HepG2 (cell line): ENCODE data around the gene COPS4. TPM values are rescaled to one million over a fixed set of nuclear protein-coding genes. Genes with fewer than 3 reads are reported as not detected.

Source experiments
- DZIP1 ChIP-seq: sonication (generic); formaldehyde crosslinking; IDR thresholded peaks from 2 replicates; pipeline ENCODE4 v1.5.0; 2020; ENCODE audit warnings: mild to moderate bottlenecking, missing genetic modification reagents
- EHMT2 ChIP-seq: fragments of 200-600 bp; sonication (generic); IDR thresholded peaks from 2 replicates; pipeline ENCODE4 v1.7.0; 2017; ENCODE audit warnings: antibody characterized with exemption, low read depth, low read length, borderline replicate concordance
- HOXA7 ChIP-seq: sonication (generic); formaldehyde crosslinking; IDR thresholded peaks from 2 replicates; pipeline ENCODE4 v1.8.1; 2022; ENCODE audit warnings: mild to moderate bottlenecking, missing genetic modification reagents, moderate library complexity
- MLX ChIP-seq: IDR thresholded peaks from 2 replicates; pipeline ENCODE4 v1.6.1; 2016
- SP4 ChIP-seq: sonication (generic); formaldehyde crosslinking; IDR thresholded peaks from 2 replicates; pipeline ENCODE4 v1.8.1; 2023; ENCODE audit warnings: mild to moderate bottlenecking, missing genetic modification reagents
- TBX2 ChIP-seq: sonication (generic); formaldehyde crosslinking; IDR thresholded peaks from 2 replicates; pipeline ENCODE4 v1.5.0; 2020; ENCODE audit warnings: missing genetic modification reagents, mild to moderate bottlenecking, borderline replicate concordance
- TERF1 ChIP-seq: sonication (generic); formaldehyde crosslinking; IDR thresholded peaks from 2 replicates; pipeline ENCODE4 v1.8.0; 2022; ENCODE audit warnings: mild to moderate bottlenecking, missing genetic modification reagents, moderate library complexity
- WIZ ChIP-seq: sonication (generic); formaldehyde crosslinking; IDR thresholded peaks from 2 replicates; pipeline ENCODE4 v1.5.1; 2020; ENCODE audit warnings: mild to moderate bottlenecking, missing genetic modification reagents
- ZBTB2 ChIP-seq: sonication (generic); formaldehyde crosslinking; IDR thresholded peaks from 2 replicates; pipeline ENCODE4 v1.8.0; 2022; ENCODE audit warnings: low read depth, missing genetic modification reagents
- ZBTB20 ChIP-seq: sonication (generic); formaldehyde crosslinking; IDR thresholded peaks from 2 replicates; pipeline ENCODE4 v1.8.1; 2023; ENCODE audit warnings: missing genetic modification reagents, low read depth, mild to moderate bottlenecking, borderline replicate concordance
- ZBTB7A ChIP-seq: sonication (generic); formaldehyde crosslinking; IDR thresholded peaks from 2 replicates; pipeline ENCODE4 v1.8.0; 2022; ENCODE audit warnings: mild to moderate bottlenecking, missing genetic modification reagents
- ZFP41 ChIP-seq: sonication (generic); formaldehyde crosslinking; IDR thresholded peaks from 2 replicates; pipeline ENCODE4 v1.4.0; 2020; ENCODE audit warnings: mild to moderate bottlenecking, missing genetic modification reagents, borderline replicate concordance
- ZNF207 ChIP-seq: fragments of 450-650 bp; IDR thresholded peaks from 2 replicates; pipeline ENCODE4 v1.6.1; 2016; ENCODE audit warnings: antibody characterized with exemption, borderline replicate concordance
- ZNF546 ChIP-seq: sonication (generic); formaldehyde crosslinking; conservative IDR thresholded peaks from 2 replicates; pipeline ENCODE4 v1.8.1; 2023; ENCODE audit warnings: mild to moderate bottlenecking, missing genetic modification reagents
- ZNF746 ChIP-seq: sonication (generic); formaldehyde crosslinking; IDR thresholded peaks from 2 replicates; pipeline ENCODE4 v1.8.0; 2022; ENCODE audit warnings: mild to moderate bottlenecking, missing genetic modification reagents
- ZNF775 ChIP-seq: sonication (generic); formaldehyde crosslinking; IDR thresholded peaks from 2 replicates; pipeline ENCODE4 v1.4.0; 2020; ENCODE audit warnings: missing genetic modification reagents, mild to moderate bottlenecking, moderate library complexity, borderline replicate concordance
- polyA plus RNA-seq, 8 experiments: library from polyadenylated mRNA; depleted of rRNA in 3 of 8; stranded (reverse) in 7 of 8; unstranded in 1 of 8; fragments of >200 nt; fragmentation: Illumina TruSeq in 4 of 8; extraction: Trizol in 4 of 8; gene quantifications; 2 replicates each; pipeline versions ENCODE4 v1.2.1 to v1.2.3, GENCODE V29; 2011 to 2016; ENCODE audit warnings: low read depth in 4 of 8, missing spikeins in 1 of 8, mixed read lengths in 1 of 8; ENCODE audit not compliant: insufficient read depth in 1 of 8
- total RNA-seq, 5 experiments: library from RNA; depleted of rRNA; stranded (reverse); fragments of >200 nt; fragmentation: Illumina TruSeq; extraction: Trizol; gene quantifications; 2 replicates each; pipeline ENCODE4 v1.2.3, GENCODE V29; 2016; ENCODE audit warnings: low read depth in 1 of 5

Gene COPS4
- total and polyA plus RNA-seq, 2 of the 13 experiments (the other 11 are each of a cell fraction or from before 2014, with no cell fraction given): 28.8 to 52.5 TPM

GRCh38 chr4:83012687-83013419, 22.1 kb upstream of the COPS4 start (continued):
- TF ChIP-seq TERF1 (CRISPR knock-in tag): no peak
- no peak for TF ChIP-seq WIZ (CRISPR knock-in tag)
- no peak for TF ChIP-seq ZNF775 (CRISPR knock-in tag)
- TF ChIP-seq MLX: peak; percentile 90
- no peak for TF ChIP-seq HOXA7
- no peak for TF ChIP-seq ZFP41 (CRISPR knock-in tag)
- TF ChIP-seq SP4 (CRISPR knock-in tag): peak; percentile 62; the same call in 1 of the 2 replicates
- TF ChIP-seq ZNF746 (CRISPR knock-in tag): peak; percentile 56
- no peak for TF ChIP-seq ZNF546 (CRISPR knock-in tag)
- no peak for TF ChIP-seq ZBTB7A (CRISPR knock-in tag)
- TF ChIP-seq DZIP1: no peak
- TF ChIP-seq ZNF207: no peak
- TF ChIP-seq ZBTB20: no peak
- peak; percentile 89 for TF ChIP-seq TBX2 (CRISPR knock-in tag)
- no peak for TF ChIP-seq EHMT2
- TF ChIP-seq ZBTB2: peak; percentile 82; the same call in 1 of the 2 replicates
